Cardiac fibroblast (primary cell): ENCODE data around the gene SF3A2.

ENCODE experiments used
- DNase-seq, 2 donors: peaks; one replicate each; pipeline versions ENCODE4 v3.0.0 to v3.0.0-alpha.2; 2010; ENCODE audit warnings: low read depth in 2 of 2
- H3K4me3 ChIP-seq, 2 donors: replicated peaks in 1 of 2; 1 replicate in 1 of 2; 2 replicates in 1 of 2; pipeline ENCODE4 v1.5.1; 2011; ENCODE audit warnings: low read depth in 2 of 2, low read length in 2 of 2, mild to moderate bottlenecking in 2 of 2, moderate library complexity in 1 of 2
- CTCF ChIP-seq: IDR thresholded peaks from one replicate; pipeline ENCODE4 v1.5.1; 2011; ENCODE audit warnings: low read depth, mild to moderate bottlenecking, low read length, inconsistent platforms

Gene SF3A2

GRCh38 chr19:2239173-2239572 lies 2.5 kb downstream of the SF3A2 start:
- peak overlapping the region; percentile 48 to 59 for H3K4me3 ChIP-seq
- no peak for TF ChIP-seq CTCF
- no peak for DNase-seq

GRCh38 chr19:2239771-2240770 lies 3.4 kb downstream of the SF3A2 start:
- DNase-seq = peak; percentile 56 to 61
- no peak for TF ChIP-seq CTCF
- H3K4me3 ChIP-seq = peak overlapping the region; percentile 48 to 59

GRCh38 chr19:2240881-2241760 lies 4.5 kb downstream of the SF3A2 start:
- no peak for DNase-seq
- TF ChIP-seq CTCF = no peak
- H3K4me3 ChIP-seq = no peak overlapping the region

- no peak overlapping the region for H3K4me3 ChIP-seq
- TF ChIP-seq CTCF = no peak
- no peak for DNase-seq
These were observed 5.5 kb downstream of the SF3A2 start for GRCh38 chr19:2242092-2242537.

GRCh38 chr19:2242816-2243215 lies 6.2 kb downstream of the SF3A2 start:
- H3K4me3 ChIP-seq = no peak overlapping the region
- no peak for TF ChIP-seq CTCF
- DNase-seq = no peak

GRCh38 chr19:2243274-2244124 lies 6.9 kb downstream of the SF3A2 start:
- TF ChIP-seq CTCF = no peak
- no peak overlapping the region for H3K4me3 ChIP-seq
- DNase-seq = no peak
